GM21423 (cell line): ENCODE data around the gene ZDHHC7.

Source experiments
- ATAC-seq: cut with Tn5 transposase; IDR thresholded peaks from one replicate; pipeline ENCODE4 v1.9.1; 2021; ENCODE audit warnings: mild to moderate bottlenecking, moderate library complexity; ENCODE audit not compliant: unreplicated experiment

ZDHHC7 gene

DNA sequence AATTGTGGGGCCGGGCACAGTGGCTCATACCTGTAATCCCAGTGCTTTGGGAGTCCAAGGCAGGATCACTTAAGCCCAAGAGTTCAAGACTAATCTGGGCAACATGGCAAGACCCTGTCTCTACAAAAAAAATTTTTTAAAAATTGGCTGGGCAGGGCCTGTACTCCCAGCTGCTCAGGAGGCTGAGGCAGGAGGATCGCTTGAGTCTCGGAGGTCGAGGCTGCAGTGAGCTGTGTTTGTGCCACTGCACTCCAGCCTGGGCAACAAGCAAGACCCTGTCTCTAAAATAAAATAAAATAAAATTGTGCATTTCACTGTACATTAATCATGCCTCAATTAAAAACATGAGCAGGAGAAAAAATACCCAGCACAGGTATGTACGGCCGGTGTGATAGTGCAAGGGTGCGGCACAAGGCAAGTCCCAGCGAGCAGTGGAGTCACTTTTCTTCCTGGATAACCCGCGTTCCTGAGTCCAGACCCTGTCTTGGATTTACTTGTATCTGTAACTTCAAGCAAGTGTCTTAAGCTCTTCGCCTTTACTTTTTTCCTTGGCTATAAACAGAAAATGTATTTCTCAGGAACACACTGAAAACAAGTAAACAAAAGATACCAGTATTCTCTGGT, 11.4 kb downstream of the ZDHHC7 start:
- ATAC-seq: no peak

DNA sequence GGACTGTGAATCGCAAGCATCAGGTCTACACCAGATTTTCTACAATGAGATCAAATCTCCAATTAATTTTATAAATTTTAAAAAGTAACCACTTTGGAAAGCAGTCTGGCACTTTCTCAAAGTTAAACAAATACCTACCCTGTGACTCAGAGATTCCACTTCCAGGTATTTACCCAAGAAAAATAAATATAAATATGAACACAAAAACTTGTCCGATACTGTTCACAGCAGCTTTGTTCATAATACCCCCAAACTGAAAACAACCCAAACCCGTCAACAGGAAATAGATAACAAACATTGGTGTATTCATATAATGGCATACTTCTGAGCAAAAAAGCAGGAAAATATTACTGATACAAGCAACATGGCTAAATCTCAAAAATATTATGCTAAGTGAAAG, 12.1 kb downstream of the ZDHHC7 start:
- no peak for ATAC-seq

DNA sequence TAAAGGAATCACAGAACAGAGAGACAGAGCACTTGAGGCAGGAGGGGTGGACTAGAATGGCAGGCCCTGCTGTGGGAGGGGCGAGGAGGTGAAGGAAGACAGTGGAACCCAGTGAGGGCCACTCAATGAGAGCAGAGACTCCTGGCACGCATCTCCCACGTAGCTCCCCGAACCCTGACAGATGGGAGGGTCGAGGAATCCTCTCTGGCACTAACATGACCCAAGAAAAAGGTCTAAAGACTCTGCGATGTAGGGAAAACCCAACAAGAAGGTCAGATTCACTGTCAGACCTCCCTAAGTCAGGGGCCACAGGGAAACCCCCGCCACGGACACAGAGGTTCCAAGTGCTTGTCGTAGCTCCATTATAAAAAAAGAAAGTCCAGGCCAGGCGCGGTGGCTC, 15.0 kb downstream of the ZDHHC7 start:
- ATAC-seq: no peak

DNA sequence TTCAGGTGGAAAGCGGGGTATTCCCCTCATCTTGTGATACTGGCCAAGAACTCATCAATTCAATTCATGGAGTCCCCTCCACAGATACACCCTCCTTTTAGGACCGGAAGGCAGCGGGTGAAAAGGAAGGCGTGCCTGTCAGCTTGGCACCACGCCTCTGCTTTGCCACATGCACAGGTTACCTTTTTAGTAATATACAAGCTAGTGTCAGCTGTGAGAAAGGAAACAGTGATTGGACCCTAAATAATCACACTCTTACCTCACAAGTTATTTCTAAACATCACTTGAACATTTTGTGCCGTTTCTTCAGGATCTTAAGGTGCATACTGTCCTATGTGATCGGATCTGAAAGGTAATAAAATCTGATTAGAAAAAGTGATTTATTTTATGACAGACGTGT, 15.7 kb downstream of the ZDHHC7 start:
- no peak for ATAC-seq

DNA sequence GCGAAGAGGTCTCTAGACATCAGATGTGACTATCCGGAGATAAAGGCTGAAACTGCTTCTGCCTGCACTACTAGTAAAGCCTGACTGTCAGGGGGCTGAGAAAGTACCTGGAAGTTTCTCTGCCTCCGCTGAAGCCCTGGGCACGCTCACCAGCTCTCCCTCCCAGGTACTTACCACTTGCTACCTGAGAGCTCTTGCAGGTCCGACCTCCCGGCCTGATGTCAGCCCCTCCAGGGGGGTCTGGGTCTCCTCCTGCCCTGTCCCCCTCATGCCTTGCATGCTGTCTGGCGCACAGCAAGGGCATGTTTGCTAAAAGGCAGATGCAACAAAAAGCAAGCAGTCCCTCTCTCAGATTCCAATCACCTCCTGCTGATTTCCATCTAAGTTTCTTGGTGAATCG, 17.4 kb downstream of the ZDHHC7 start:
- ATAC-seq: no peak

DNA sequence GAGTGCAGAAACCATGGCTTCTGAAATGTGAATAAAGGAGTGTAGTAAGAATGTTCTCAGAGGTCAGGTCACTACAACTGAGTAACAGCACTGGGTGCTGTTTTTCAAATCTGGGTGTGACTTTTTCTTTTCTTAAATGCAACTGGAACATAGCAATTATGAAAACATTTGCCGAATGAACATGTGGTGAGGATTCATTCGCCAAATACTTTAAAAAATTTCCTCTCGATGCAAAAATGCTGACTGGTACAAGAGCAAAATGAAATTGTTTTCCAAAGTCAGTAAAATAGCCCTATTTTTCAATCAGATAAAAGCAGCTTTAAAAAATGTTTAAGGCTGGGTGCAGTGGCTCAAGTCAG, 18.6 kb downstream of the ZDHHC7 start:
- no peak for ATAC-seq

DNA sequence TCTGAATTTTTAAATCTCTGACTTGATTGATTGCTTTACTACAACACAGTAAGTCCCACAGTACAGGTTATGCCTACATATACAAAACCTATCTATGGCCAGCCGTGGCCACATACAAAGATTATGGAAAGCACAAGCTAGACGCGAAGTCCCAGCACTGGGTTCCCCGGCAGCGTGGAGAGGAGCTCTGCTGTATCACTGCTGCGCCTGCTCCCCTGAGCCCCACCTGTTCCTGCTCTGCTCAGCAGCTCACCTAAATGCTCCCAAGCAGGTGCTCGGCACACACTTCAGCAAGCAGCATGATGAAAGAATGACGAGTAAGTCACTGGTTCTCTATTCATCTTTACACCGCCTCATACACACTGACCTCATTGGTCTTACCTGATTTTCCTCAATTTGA, 20.6 kb downstream of the ZDHHC7 start:
- ATAC-seq: no peak

DNA sequence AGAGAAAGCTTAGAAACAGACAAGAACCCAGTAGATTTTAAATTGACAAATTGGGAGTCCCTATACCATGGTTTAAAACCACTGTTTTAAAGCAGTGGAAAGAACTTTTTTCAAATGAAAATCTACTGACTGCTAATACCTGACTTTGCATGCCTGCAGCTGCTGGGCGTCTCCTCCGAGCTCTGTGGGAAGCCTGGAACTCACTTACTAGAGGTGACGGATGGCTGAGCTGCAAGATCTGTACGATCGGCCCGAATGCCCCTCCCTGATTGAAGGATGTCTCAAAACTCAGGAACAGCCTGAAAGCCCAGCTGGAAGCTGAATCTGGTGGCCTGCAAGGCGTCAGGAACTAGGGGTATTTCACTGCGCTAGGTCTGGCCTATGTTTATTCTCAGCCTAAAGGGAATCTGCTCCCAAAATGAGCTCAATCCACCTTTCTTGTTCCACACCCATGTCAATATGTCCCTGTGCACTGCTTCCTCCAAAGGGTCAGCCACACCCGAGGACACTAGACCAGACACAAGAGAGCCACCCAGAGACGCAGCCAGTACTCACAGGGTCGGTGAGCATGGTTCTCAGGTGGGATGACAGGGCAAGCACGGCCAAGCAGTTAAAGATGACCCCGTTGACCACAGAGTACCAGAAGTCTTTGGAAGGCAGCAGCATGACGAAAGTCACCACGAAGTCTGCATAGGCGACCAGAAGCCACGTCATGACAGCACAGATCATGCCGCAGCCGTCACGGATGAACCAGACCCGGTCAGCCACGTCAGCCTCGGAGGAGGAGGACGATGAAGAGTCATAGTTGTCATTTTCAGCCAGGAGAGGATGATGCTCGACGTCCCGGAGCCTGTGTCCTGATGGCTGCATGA, 21.4 kb downstream of the ZDHHC7 start:
- ATAC-seq: no peak

DNA sequence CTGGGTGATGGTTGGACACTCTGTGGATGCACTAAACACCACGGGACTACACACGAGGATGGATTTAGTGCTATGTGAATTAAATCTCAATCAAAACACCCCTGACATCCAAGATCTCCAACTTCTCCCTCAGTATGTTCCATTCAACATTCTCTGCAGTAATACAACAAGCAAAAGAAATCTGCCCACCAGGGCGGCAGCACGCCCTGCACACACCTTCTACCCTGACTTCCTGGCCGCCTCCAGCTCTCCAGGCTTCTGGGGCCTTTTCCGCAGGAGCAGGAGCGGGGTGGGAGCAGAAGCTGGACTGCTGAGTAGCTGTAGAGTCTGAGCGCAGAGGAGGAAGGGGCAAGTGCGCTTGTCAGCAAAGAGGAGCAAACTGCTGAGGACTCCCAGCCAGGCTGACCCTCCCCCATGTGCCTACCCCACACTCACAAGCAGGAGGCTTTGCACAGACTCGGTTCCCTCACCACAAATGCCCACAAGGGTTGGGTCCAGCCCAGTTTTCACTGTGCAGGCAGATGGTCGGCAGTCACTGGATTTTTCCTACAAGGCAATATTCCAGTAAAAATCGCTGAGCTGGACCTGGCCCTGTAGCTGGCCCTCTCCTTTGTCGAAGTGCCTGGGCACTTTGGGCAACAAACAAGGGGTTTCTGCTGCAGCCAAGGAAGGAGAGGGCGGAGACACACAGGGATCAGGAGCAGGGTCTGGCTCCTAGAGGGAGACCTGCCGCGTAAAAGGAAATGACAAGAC, 22.8 kb downstream of the ZDHHC7 start:
- no peak for ATAC-seq

DNA sequence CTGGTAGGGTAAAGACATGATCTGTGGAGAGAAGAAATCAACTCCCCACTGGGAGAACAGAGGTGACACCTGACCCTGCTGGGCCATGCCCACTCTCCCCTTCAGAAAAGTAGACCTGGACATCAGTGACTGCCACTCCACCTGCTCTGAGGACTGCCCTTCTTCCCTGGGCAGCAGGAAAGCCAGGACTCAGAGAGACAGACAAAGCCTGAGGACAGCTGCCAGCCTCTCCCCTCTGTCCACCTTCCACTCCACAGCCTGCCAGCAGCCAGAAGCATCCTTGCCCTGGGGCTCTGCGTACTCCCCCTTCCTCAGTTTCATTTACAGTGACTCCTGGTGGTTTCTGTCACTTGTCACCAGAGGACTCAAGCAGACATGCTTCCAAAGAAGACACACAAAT, 24.5 kb downstream of the ZDHHC7 start:
- no peak for ATAC-seq

DNA sequence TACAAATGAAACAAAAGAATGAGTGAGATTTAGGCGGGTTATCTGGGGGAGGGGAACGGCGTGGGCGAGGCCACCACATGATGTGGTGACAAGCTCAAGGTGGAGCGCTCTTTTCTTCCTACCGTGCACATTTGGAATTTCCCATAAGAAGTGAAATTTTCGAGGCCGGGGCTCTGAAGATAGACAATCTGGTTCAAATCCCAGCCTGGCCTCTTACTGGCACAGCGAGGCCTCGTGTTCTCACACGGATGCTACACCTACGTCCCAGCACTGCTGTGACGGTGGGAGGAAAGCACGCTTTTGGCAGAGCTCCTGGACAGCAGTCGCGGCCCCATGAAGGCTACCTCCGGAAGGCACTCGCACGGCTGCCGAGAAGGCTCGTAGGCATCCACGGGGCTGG, 25.2 kb downstream of the ZDHHC7 start:
- ATAC-seq: no peak

DNA sequence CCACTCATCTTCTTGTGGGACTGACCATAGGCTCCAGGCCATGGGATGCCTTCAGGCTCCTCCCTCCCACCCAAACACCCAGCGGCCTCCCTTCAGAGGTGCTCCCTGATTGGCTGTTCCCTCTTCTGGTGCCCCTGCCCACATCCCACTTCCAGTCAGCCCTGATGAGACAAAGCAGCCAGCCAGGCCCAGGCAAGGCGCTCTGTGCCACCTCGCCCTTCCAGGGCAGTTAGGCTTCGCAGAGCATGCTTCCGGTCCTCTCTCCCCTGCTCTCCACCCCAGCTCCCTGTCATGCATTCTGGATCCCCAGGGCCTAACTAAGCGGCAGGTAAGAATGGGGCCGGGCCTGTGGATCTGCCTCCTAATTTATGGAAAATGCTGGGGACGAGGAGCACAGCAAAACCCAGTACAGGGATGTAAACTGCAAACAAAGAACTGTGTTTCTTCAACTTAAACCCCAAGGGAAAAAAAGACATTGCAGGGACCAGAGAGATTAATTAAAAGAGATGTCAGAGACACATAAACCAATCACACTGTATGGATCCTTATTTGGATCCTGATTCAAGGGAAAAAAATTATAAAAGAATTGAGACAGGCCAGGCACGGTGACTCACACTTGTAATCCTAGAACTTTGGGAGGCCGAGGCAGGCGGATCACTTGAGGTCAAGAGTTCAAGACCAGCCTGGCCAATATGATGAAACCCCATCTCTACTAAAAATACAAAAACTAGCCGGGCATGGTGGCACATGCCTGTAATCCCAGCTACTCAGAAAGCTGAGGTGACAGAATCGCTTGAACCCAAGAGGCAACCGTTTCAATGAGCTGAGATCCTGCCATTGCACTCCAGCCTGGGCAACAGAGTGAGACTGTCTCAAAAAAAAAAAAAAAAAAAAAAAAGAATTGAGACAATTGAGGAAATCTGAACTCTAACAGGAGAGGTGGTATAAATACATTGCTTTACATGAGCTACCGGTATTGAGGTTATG, 26.0 kb downstream of the ZDHHC7 start:
- no peak for ATAC-seq

DNA sequence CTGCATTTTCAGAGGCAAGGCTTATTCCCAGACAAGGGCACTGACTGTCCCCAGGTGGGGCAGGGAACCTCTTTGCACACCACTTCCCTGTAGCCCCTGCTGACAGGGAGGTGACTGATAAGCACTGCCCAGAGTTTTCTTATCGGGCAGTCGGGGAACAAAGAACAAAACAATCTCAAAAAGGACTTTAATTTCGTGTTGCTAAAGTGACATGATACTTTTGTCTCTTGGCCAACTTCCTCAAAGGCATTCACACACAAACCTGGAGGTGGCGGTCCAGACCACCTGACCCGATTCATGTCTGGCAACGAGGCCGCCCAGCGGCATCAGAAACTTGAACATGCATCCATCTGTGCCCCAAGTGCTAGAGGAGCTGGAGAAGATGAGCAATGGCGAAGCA, 28.9 kb downstream of the ZDHHC7 start:
- no peak for ATAC-seq

DNA sequence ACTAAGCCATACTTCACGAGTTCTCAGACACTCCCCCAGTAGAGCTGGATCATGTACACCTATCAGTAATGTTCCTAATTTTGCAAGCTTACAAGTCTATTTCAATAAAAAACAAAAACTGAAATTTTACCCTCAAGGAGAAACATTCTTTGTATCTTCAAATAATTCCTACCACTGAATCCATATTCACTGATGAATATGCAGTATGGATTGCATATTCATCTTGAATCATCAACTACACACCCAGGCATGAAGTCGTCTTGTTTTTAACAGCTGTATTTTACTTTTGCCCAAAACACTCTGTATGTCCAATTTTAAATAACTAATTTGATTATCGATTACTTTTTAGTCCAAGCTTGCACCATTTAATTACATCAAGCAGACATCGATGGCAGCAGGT, 31.8 kb downstream of the ZDHHC7 start:
- no peak for ATAC-seq

DNA sequence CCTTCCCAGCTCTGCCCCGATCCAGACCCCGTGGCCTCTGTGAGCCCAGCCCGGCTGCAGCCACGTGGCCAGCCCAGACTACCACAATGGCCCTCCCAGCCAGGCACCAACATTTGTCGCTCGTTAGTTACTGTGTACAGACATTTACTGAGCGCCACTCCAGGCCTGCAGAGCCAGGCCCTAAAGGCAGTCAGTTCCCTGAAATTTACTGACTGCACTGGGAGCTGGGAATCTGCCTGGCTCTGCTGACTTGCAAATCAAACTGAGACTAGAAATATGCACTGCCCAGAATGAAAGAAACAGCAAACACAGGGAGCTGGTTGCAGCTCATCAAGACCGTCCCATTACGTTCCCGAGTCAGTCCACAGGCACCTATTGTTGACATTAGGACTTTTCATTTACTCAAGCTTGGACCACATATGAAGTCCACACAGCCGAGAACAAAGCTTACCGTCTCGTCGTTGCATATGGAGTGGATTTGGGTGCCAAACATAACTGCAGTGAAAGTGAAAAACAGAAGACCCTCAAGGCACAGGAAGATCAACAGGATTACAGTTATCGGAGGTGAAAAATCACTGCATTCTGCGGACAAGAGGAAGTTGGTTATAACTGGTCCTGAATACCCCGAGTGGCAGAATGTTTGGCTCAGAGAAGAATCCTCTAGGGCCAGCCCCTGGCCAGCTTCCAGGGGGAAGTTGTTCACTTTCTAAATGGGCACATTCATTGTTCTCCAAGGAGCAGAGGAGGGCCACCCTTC, 34.5 kb downstream of the ZDHHC7 start:
- ATAC-seq: no peak

DNA sequence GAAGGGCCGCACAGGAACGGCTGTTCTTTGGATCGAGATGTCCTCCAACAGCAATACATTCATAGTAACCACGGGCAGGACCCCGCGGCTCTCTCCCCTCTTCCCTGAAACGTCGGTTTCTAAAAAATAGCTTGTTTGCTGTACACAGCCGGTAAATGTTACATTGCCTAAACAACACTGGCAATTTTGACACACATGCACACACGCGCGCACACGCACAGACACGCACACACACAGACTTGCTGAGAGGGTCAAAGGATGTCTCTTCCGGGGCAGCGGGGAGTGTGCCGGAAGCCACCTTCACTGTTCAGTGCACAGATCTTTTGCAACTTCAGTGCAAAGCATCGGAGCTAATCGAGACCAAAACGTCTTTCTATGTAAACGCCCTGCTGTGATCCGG, 35.8 kb downstream of the ZDHHC7 start:
- no peak for ATAC-seq

DNA sequence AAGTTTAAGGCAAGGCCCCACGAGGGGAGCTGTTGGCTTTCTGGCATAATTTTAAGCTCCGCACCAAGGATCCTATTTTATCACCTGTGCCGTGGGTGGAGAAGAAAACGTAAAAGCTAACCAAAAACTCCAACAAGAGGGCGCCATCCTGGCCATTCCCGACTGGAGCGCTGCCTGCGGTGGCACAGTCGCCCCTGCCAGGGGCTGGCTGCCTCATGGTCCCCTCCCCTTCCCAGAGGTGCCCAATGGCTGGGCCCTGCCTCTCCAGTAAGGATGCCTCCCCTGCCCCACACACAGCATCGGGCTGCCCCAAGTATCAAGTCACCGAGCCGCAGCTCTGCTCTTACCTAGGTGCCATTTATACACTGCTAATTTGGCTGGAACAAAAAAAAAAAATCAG, 36.3 kb downstream of the ZDHHC7 start:
- no peak for ATAC-seq

DNA sequence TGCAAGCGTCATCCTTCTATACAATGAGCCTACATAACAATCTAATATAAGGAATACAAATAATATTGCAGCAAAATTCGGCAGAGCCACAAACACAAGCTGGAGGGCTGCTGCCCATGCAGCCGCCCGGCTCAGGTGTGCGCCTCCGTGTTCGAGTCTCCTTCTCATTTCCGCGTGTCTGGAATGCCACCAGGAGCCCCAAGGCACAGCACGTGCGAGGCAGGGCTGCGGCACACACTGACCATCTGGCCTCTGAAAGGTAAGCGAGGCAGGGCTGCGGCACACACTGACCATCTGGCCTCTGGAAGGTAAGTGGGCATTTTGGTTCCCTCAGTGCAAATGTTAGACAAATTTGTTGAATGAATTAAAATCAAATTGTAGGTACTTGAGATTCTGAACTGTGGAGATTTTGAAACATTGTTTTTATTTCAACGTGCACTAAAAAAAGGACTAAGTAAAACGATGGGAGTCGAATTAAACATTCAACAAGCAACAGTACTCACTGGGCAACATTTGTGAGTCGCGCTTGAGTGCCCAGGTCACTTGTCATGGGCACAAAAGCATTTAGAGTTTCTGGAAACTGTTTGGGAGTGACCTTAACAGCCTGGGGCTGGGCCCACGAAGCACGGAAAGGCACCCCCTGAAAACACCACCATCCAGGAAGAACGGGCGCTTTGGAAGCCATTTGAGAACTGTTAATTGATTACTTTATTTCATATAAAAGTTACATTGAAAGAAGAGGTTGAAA, 37.4 kb downstream of the ZDHHC7 start:
- no peak for ATAC-seq

DNA sequence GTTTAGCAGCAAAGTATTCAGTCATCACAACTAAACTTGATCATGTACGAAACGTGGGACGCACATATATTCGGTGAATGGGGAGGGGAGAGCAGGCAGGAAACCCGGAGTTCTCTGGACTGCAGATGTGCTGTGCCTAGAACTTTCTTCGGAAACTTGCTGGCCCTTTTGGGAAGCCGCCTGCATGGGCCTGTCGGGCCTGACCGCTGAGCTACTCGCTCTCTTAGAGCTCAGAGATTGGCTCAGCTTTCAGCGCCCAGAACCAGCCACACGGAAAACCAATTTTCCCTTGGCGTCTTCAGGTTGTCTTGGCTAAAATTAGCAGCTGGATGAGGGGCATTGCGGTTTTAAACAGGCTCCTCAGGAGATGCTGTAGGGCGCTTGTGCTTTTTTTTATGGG, 38.1 kb downstream of the ZDHHC7 start:
- ATAC-seq: no peak
